ENCODE measurements around the gene FAM174A. TPM values are rescaled to one million over a fixed set of nuclear protein-coding genes. Genes with fewer than 3 reads are reported as not detected.

Gene FAM174A
- total RNA-seq, 4 donors from 2014 or later: 17.4 to 29.5 (median 28.8) TPM

DNA sequence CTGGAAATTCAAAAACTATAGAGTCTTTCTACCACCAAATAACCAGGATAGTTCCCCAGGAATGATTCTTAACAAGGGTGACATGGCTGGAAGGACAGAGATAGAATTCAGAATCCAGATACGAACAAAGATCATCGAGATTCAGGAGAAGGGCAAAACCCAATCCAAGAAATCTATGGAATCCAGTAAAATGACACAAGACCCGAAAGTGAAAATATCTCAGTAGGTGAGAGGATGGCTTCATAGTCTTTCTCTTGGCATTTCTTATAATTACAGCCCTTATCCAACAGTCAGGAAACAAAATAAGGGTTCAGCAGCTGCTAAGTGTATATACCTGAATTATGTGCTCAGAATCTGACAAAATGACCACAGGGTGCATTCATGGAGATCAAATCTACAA is 81.8 kb downstream of the FAM174A start:
- Histone ChIP-seq H3K9me3 (no peaks in the 10 kb centered on the region), H3K4me1 (no peaks in the 10 kb centered on the region), H3K4me3 (no peak overlapping the region), H3K27ac (replicated peaks in 1 of 4) (no peak overlapping the region), H3K27me3 (no peaks in the 10 kb centered on the region), H3K36me3 (no peaks in the 10 kb centered on the region)
- 89% methylated on average over 3 of the region's 3 CpGs for WGBS
- intact Hi-C loops (cut with DNase I): no loop called here
- DNase-seq (ENCODE audit: extremely low spot score): no peak
- TF ChIP-seq, protein P1, sequence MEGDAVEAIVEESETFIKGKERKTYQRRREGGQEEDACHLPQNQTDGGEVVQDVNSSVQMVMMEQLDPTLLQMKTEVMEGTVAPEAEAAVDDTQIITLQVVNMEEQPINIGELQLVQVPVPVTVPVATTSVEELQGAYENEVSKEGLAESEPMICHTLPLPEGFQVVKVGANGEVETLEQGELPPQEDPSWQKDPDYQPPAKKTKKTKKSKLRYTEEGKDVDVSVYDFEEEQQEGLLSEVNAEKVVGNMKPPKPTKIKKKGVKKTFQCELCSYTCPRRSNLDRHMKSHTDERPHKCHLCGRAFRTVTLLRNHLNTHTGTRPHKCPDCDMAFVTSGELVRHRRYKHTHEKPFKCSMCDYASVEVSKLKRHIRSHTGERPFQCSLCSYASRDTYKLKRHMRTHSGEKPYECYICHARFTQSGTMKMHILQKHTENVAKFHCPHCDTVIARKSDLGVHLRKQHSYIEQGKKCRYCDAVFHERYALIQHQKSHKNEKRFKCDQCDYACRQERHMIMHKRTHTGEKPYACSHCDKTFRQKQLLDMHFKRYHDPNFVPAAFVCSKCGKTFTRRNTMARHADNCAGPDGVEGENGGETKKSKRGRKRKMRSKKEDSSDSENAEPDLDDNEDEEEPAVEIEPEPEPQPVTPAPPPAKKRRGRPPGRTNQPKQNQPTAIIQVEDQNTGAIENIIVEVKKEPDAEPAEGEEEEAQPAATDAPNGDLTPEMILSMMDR (IDR thresholded peaks at IDR 0.05): no peak
- TF ChIP-seq POLR2AphosphoS5 (IDR thresholded peaks at IDR 0.05) (no peak), EP300 (IDR thresholded peaks at IDR 0.05) (no peak), POLR2A (IDR thresholded peaks at IDR 0.05; ENCODE audit: low read depth) (no peak)

DNA sequence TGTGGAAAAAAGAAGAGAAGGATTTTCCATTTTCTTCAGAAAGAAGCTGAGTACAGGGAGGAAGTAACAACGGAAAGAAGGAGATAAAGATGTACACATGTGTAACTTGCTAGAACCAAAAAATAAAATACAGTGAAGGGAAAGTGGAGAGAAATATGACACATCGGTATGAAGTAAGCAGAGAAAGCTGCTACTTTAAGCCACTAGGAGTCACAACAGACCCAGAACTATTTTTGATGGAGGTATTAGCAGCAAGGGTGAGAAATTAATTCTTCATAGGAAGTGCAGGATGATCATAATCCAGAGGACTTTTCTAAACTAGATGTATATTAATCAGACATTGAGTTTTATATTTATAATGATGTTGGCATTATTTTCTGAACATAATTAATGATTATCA is 88.5 kb downstream of the FAM174A start:
- no peak for TF ChIP-seq POLR2AphosphoS5 (IDR thresholded peaks at IDR 0.05)
- TF ChIP-seq EP300 (IDR thresholded peaks at IDR 0.05): no peak
- TF ChIP-seq, protein P1 (IDR thresholded peaks at IDR 0.05): peak in 2 of 3 experiments; percentile 14 to 39
- TF ChIP-seq POLR2A (IDR thresholded peaks at IDR 0.05; ENCODE audit: low read depth): no peak
- intact Hi-C loops (cut with DNase I): no loop called here
- 32% methylated on average over 2 of the region's 2 CpGs for WGBS

DNA sequence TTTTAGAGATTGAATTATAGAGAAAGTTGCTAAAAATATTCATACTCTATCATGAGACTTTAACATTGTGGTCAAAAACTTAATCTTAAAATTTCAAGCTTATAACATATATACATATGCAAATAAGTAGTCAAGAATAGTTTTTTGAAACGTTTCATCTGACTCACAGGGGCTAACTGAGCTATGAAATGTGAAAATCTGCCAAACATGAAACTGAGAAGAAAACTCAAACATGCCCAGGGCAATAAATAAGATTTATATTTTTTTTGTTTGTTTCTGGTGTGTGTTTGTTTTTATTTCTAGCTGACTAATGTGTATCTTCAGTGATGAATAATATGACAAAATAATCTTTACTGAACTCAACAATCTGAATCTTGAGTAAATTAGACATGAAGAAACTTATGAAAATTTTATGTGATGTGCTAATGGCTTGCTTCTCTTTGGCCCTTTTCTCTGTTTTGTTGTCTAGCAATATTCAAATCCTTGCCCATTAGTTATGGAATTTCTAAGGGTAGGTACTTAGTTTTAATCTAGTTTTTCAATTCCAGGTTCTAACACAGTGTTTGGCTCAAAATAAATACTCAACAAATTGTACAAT is 99.9 kb downstream of the FAM174A start:
- no peak for DNase-seq (ENCODE audit: extremely low spot score)
- TF ChIP-seq POLR2A (IDR thresholded peaks at IDR 0.05; ENCODE audit: low read depth) (no peak), POLR2AphosphoS5 (IDR thresholded peaks at IDR 0.05) (no peak), EP300 (IDR thresholded peaks at IDR 0.05) (no peak)
- TF ChIP-seq, protein P1 (IDR thresholded peaks at IDR 0.05): no peak
- H3K36me3 ChIP-seq: no peaks in the 10 kb centered on the region
- WGBS: 53% methylated on average over 1 of the region's 1 CpG
- H3K27ac ChIP-seq (replicated peaks in 1 of 4): no peak overlapping the region
- H3K9me3 ChIP-seq: no peaks in the 10 kb centered on the region
- H3K4me1 ChIP-seq: no peaks in the 10 kb centered on the region
- no peaks in the 10 kb centered on the region for H3K27me3 ChIP-seq
- H3K4me3 ChIP-seq: no peak overlapping the region
- intact Hi-C loops (cut with DNase I): no loop called here

More for the DNA sequence above, 88.5 kb downstream of the FAM174A start:
- Histone ChIP-seq H3K4me1 (no peaks in the 10 kb centered on the region), H3K27ac (replicated peaks in 1 of 4) (no peak overlapping the region), H3K27me3 (no peaks in the 10 kb centered on the region), H3K4me3 (no peak overlapping the region), H3K36me3 (no peaks in the 10 kb centered on the region), H3K9me3 (no peaks in the 10 kb centered on the region)
- no peak for DNase-seq (ENCODE audit: extremely low spot score)
